Head of caudate nucleus (tissue), 42 donors: ENCODE measurements around the gene PSMD3.
"Not testable (repeated sequence)": the region's sequence is repeated elsewhere in the genome, so short reads cannot be mapped to it uniquely, and the experiment has no call there.

ENCODE experiments used
- DNase-seq, 42 donors: peaks; one replicate each; pipeline versions ENCODE4 v3.0.0 to v3.0.0-alpha.2; 2020 to 2021; ENCODE audit warnings: mixed read lengths in 7 of 42
- intact Hi-C: fragments of 100-400 bp; cut with DNase I; formaldehyde crosslinking; loops from one replicate; pipeline ENCODE4 v1.15.0; 2022

PSMD3 gene

GRCh38 chr17:39980351-39981206 is at the start of gene PSMD3:
Gene PSMD3 (plus strand): TSS chr17:39980807. CDS start chr17:39980971, 164 bp downstream.
- intact Hi-C loops = loop anchor here (1.0 kb wide), 1 partner anchor 53 kb away; the partner anchor contains the start of genes LRRC3C and ORMDL3
- DNase-seq = peak; percentile 96 to 100 (median 99)

- intact Hi-C loops = no loop called here
- DNase-seq = peak in 1 of 42 donors; percentile 14
These were observed 46.7 kb upstream of the PSMD3 start for GRCh38 chr17:39933912-39934311.

GRCh38 chr17:39934324-39934723 is 46.3 kb upstream of the PSMD3 start:
- no peak for DNase-seq
- intact Hi-C loops = no loop called here

- intact Hi-C loops = no loop called here
- DNase-seq = no peak
These were observed 44.7 kb upstream of the PSMD3 start for GRCh38 chr17:39935909-39936308.

- DNase-seq = no peak
- intact Hi-C loops = no loop called here
These were observed 43.2 kb upstream of the PSMD3 start for GRCh38 chr17:39937447-39937846.

GRCh38 chr17:39938140-39938869 is 42.3 kb upstream of the PSMD3 start:
- intact Hi-C loops = no loop called here

GRCh38 chr17:39939106-39939505 is 41.5 kb upstream of the PSMD3 start:
- intact Hi-C loops = no loop called here
- DNase-seq = peak in 4 of 42 donors; percentile 21 to 49 (median 36)

More at GRCh38 chr17:39938140-39938869, 42.3 kb upstream of the PSMD3 start:
- DNase-seq = no peak

- intact Hi-C loops = no loop called here
- peak in 2 of 42 donors; percentile 15 to 46 for DNase-seq
These were observed 40.8 kb upstream of the PSMD3 start for GRCh38 chr17:39939588-39940419.

GRCh38 chr17:39943702-39944392 is 36.8 kb upstream of the PSMD3 start:
- DNase-seq = no peak
- intact Hi-C loops = no loop called here

- DNase-seq = no peak
- intact Hi-C loops = no loop called here
These were observed 36.3 kb upstream of the PSMD3 start for GRCh38 chr17:39944393-39944711.

GRCh38 chr17:39946551-39947330 is 33.9 kb upstream of the PSMD3 start:
- intact Hi-C loops = no loop called here
- DNase-seq = no peak

GRCh38 chr17:39948489-39948828 is 32.1 kb upstream of the PSMD3 start:
- DNase-seq, intact Hi-C loops: not testable (repeated sequence)

- intact Hi-C loops = no loop called here
- no peak for DNase-seq
These were observed 31.6 kb upstream of the PSMD3 start for GRCh38 chr17:39949028-39949427.

GRCh38 chr17:39950871-39951348 is 29.7 kb upstream of the PSMD3 start:
- intact Hi-C loops = no loop called here

GRCh38 chr17:39951924-39952679 is 28.5 kb upstream of the PSMD3 start:
- DNase-seq = no peak
- intact Hi-C loops = loop anchor here (2.0 kb wide), 1 partner anchor 25 kb away; the partner anchor contains the start of genes LRRC3C and ORMDL3

More at GRCh38 chr17:39950871-39951348, 29.7 kb upstream of the PSMD3 start:
- no peak for DNase-seq

- intact Hi-C loops = loop anchor here (2.0 kb wide), 1 partner anchor 26 kb away; the partner anchor contains the start of genes LRRC3C and ORMDL3
- DNase-seq = peak; percentile 87 to 98 (median 95)
These were observed 27.7 kb upstream of the PSMD3 start for GRCh38 chr17:39952680-39953470.
